ENCODE measurements around the gene HBS1L.

- TF ChIP-seq CTCF (IDR thresholded peaks at IDR 0.05; ENCODE audit: low read depth, low read length, missing input control): no peak
- no peak for TF ChIP-seq YY1 (IDR thresholded peaks at IDR 0.05)
- no peak for TF ChIP-seq SP1 (IDR thresholded peaks at IDR 0.05)
- no peak for TF ChIP-seq EGR1 (IDR thresholded peaks at IDR 0.05; ENCODE audit: low read depth in 2 of 2)
- TF ChIP-seq RAD21 (IDR thresholded peaks at IDR 0.05): no peak
- TF ChIP-seq HNF4A (conservative IDR thresholded peaks at IDR 0.05): no peak
- TF ChIP-seq TAF1 (conservative IDR thresholded peaks at IDR 0.05): no peak
- no peak for TF ChIP-seq JUND (IDR thresholded peaks at IDR 0.05)
Observed at GRCh38 chr6:135018941-135019340, 35.7 kb downstream of the HBS1L start.

Data from liver (tissue), 3 donors.